ENCODE results near the gene KIAA0040.

KIAA0040 gene

DNA sequence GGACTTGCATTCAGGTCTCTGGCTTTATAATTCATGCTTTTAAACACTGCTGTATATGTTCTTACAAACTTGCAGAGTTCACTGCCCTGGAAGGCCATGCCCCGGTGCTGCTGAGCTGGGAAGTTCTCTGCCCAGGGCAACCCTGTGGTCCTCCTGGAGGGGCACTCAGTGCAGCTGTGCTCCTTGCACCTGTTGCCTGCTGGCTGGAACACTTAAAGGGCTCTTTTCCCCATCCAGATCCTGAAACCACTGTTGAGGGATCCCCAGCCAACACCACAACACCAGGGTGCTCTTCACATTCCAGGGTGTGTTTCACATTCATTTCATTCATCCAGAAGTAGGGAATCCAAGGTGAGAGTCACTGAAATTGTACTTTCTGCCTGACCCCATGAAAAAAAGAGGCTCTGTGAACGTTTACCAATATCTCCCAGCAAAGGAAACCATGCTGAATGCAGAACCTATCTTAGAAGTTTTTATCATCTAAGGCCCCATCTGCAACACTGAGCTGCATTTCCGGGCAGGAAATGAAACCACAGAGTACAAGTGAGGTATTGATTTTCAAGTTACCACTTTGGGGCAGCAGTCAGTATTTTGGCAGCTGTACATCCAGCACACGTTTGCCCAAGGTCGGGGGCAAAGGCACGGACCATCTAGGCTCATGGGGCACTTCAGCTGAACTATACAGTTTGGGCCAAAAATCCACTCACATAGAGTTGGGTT, 16.4 kb upstream of the KIAA0040 start:
- no peak overlapping the region for H4K5ac ChIP-seq (ENCODE audit: low read length)
- no peak overlapping the region for H2AK5ac ChIP-seq (ENCODE audit: low read length)
- no peak overlapping the region for H2BK5ac ChIP-seq (ENCODE audit: low read length)
- no peaks in the 10 kb centered on the region for H3K79me2 ChIP-seq (ENCODE audit: control insufficient read depth, insufficient read depth, low read length)
- no peaks in the 10 kb centered on the region for H3K36me3 ChIP-seq (ENCODE audit: control insufficient read depth, insufficient read depth, low read length)
- no peaks in the 10 kb centered on the region for H3K27me3 ChIP-seq (ENCODE audit: insufficient read depth, low read length, poor library complexity)
- no peak overlapping the region for H3K23ac ChIP-seq (ENCODE audit: low read length)
- H3K18ac ChIP-seq (ENCODE audit: low read length): no peak overlapping the region
- H3K4me1 ChIP-seq (ENCODE audit: control insufficient read depth, low read depth, low read length): no peaks in the 10 kb centered on the region
- no peak overlapping the region for H3K4me2 ChIP-seq (ENCODE audit: low read length)
- WGBS (ENCODE audit: extremely low coverage, insufficient coverage, low lambda C conversion rate): no CpG with 5 or more reads among the region's 6 CpGs
- H2BK120ac ChIP-seq (ENCODE audit: low read depth, low read length): no peak overlapping the region
- no peak overlapping the region for H3K9ac ChIP-seq (ENCODE audit: low read length)
- no peak overlapping the region for H2BK15ac ChIP-seq (replicated peaks; ENCODE audit: low read depth)
- no peak overlapping the region for H3K27ac ChIP-seq (ENCODE audit: low read depth, low read length)
- no peaks in the 10 kb centered on the region for H3K79me1 ChIP-seq (ENCODE audit: low read length)
- no peak overlapping the region for H3K56ac ChIP-seq (ENCODE audit: low read length)
- no peak overlapping the region for H3K4ac ChIP-seq (ENCODE audit: low read depth, low read length)
- no peak overlapping the region for H4K8ac ChIP-seq (ENCODE audit: low read depth, low read length)
- DNase-seq: no peak
- no peak overlapping the region for H3K4me3 ChIP-seq (ENCODE audit: low read length)

DNA sequence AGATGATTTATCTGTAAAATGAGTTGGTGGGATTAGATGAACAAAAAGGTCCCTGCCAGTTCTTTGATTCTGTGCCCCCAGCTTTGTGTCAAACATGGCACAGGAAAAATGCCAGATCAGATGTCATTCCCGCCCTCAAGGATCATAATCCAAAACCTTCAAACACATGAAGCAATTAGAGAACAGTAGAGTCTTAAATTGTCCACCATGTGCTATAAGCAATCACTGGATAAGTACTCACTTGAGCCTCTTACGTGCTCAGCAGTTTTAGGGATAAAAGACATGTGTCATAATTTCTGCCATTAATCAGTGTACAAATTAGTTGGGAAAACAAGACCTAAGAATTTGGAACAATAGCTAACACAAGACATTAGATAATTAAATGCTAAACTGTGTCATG, 15.4 kb upstream of the KIAA0040 start:
- Histone ChIP-seq H3K4me1 (ENCODE audit: control insufficient read depth, low read depth, low read length) (no peaks in the 10 kb centered on the region), H2BK15ac (replicated peaks; ENCODE audit: low read depth) (no peak overlapping the region), H3K27me3 (ENCODE audit: insufficient read depth, low read length, poor library complexity) (no peaks in the 10 kb centered on the region), H3K23ac (ENCODE audit: low read length) (no peak overlapping the region), H4K8ac (ENCODE audit: low read depth, low read length) (no peak overlapping the region), H3K36me3 (ENCODE audit: control insufficient read depth, insufficient read depth, low read length) (no peaks in the 10 kb centered on the region), H3K4me2 (ENCODE audit: low read length) (no peak overlapping the region), H3K18ac (ENCODE audit: low read length) (no peak overlapping the region), H3K79me2 (ENCODE audit: control insufficient read depth, insufficient read depth, low read length) (no peaks in the 10 kb centered on the region), H2AK5ac (ENCODE audit: low read length) (no peak overlapping the region), H3K79me1 (ENCODE audit: low read length) (no peaks in the 10 kb centered on the region), H3K56ac (ENCODE audit: low read length) (no peak overlapping the region), H2BK120ac (ENCODE audit: low read depth, low read length) (no peak overlapping the region), H3K4me3 (ENCODE audit: low read length) (no peak overlapping the region), H4K5ac (ENCODE audit: low read length) (no peak overlapping the region), H3K9ac (ENCODE audit: low read length) (no peak overlapping the region), H2BK5ac (ENCODE audit: low read length) (no peak overlapping the region), H3K4ac (ENCODE audit: low read depth, low read length) (no peak overlapping the region), H3K27ac (ENCODE audit: low read depth, low read length) (no peak overlapping the region)
- WGBS (ENCODE audit: extremely low coverage, insufficient coverage, low lambda C conversion rate): no CpG with 5 or more reads among the region's 2 CpGs
- DNase-seq: no peak

DNA sequence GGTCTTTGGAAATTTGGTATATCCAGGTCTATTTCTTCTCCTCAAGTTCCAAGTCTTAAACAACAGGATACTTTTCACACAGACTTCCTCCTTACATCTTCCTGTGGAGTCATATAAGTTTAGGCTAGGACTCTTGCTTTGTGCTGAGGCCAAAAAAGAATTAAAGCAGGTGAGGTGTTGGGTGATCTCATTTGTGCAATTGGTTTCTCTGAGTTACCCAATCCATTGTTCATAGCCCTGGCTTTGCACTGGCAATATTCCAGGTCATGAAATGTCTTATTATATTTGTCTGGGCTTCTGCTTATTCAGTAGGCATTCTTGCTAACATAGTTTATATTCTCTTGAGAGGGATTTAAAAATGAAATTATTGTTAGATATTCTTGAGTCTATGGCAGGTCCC, 14.1 kb upstream of the KIAA0040 start:
- H2BK120ac ChIP-seq (ENCODE audit: low read depth, low read length): no peak overlapping the region
- H3K4me2 ChIP-seq (ENCODE audit: low read length): no peak overlapping the region
- no peak overlapping the region for H2AK5ac ChIP-seq (ENCODE audit: low read length)
- no peak overlapping the region for H3K23ac ChIP-seq (ENCODE audit: low read length)
- no peaks in the 10 kb centered on the region for H3K4me1 ChIP-seq (ENCODE audit: control insufficient read depth, low read depth, low read length)
- no peaks in the 10 kb centered on the region for H3K27me3 ChIP-seq (ENCODE audit: insufficient read depth, low read length, poor library complexity)
- no peak overlapping the region for H3K4me3 ChIP-seq (ENCODE audit: low read length)
- DNase-seq: no peak
- H3K56ac ChIP-seq (ENCODE audit: low read length): no peak overlapping the region
- no peak overlapping the region for H2BK5ac ChIP-seq (ENCODE audit: low read length)
- H3K36me3 ChIP-seq (ENCODE audit: control insufficient read depth, insufficient read depth, low read length): no peaks in the 10 kb centered on the region
- H2BK15ac ChIP-seq (replicated peaks; ENCODE audit: low read depth): no peak overlapping the region
- H3K79me1 ChIP-seq (ENCODE audit: low read length): no peaks in the 10 kb centered on the region
- no peak overlapping the region for H4K5ac ChIP-seq (ENCODE audit: low read length)
- H4K8ac ChIP-seq (ENCODE audit: low read depth, low read length): no peak overlapping the region
- no peak overlapping the region for H3K9ac ChIP-seq (ENCODE audit: low read length)
- no peak overlapping the region for H3K18ac ChIP-seq (ENCODE audit: low read length)
- no peak overlapping the region for H3K27ac ChIP-seq (ENCODE audit: low read depth, low read length)
- no peaks in the 10 kb centered on the region for H3K79me2 ChIP-seq (ENCODE audit: control insufficient read depth, insufficient read depth, low read length)
- no peak overlapping the region for H3K4ac ChIP-seq (ENCODE audit: low read depth, low read length)

DNA sequence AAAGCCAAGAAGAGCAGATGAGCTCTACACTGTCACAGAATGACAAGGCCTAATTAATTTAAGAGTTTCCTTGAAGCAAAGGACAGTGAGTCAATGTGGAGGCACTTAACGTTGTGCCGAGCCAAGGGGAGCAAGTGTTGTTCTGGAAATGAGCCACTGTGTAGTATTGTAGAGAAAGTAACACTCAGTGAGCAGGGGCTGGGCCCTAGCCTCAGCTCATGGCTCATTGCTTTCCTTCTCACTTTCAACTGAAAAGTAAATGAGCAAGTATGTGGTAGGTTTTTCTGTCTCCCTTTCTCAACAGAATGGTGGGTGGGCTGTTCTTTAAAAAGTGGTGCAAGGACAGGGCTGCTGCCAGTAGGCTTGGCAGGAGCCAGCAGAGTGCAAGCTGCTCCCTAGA, 11.8 kb upstream of the KIAA0040 start:
- Histone ChIP-seq H3K36me3 (ENCODE audit: control insufficient read depth, insufficient read depth, low read length) (no peaks in the 10 kb centered on the region), H4K8ac (ENCODE audit: low read depth, low read length) (no peak overlapping the region), H2BK5ac (ENCODE audit: low read length) (no peak overlapping the region), H3K27me3 (ENCODE audit: insufficient read depth, low read length, poor library complexity) (no peaks in the 10 kb centered on the region), H3K56ac (ENCODE audit: low read length) (no peak overlapping the region), H3K18ac (ENCODE audit: low read length) (no peak overlapping the region), H3K23ac (ENCODE audit: low read length) (no peak overlapping the region), H3K79me2 (ENCODE audit: control insufficient read depth, insufficient read depth, low read length) (no peaks in the 10 kb centered on the region), H3K4me1 (ENCODE audit: control insufficient read depth, low read depth, low read length) (peaks cover 2% of the 10 kb centered on the region), H2AK5ac (ENCODE audit: low read length) (no peak overlapping the region), H3K4me3 (ENCODE audit: low read length) (no peak overlapping the region), H4K5ac (ENCODE audit: low read length) (no peak overlapping the region), H2BK120ac (ENCODE audit: low read depth, low read length) (no peak overlapping the region), H3K9ac (ENCODE audit: low read length) (no peak overlapping the region), H3K27ac (ENCODE audit: low read depth, low read length) (no peak overlapping the region), H3K4ac (ENCODE audit: low read depth, low read length) (no peak overlapping the region), H2BK15ac (replicated peaks; ENCODE audit: low read depth) (no peak overlapping the region), H3K4me2 (ENCODE audit: low read length) (no peak overlapping the region), H3K79me1 (ENCODE audit: low read length) (no peaks in the 10 kb centered on the region)
- no peak for DNase-seq
- WGBS (ENCODE audit: extremely low coverage, insufficient coverage, low lambda C conversion rate): no CpG with 5 or more reads among the region's 2 CpGs

DNA sequence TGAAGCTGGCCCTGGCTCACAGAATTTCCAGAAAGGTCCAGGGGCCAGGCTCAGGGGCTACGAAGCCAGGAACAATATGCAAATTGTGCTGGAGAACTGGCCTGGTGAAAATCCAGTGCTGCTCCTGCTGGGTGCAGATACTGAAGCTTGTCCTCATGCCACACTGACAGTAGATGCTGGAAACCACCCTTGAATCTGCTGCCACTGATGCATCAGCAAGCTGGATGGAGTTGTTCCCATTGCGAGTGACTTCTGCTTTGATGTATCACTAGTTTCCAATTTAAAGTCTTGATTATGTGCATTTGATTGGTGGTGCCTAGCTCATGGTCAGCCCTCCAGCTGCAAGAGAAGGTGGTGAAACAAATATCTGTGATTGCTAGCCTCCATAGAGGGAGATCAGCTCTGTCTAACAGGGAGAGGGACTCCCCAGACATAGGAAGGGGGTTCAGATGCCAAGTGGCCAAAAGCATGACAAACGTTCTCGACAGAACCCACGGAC, 11.0 kb upstream of the KIAA0040 start:
- no peak overlapping the region for H3K4me2 ChIP-seq (ENCODE audit: low read length)
- no peak overlapping the region for H3K4me3 ChIP-seq (ENCODE audit: low read length)
- H3K4me1 ChIP-seq (ENCODE audit: control insufficient read depth, low read depth, low read length): peaks cover 2% of the 10 kb centered on the region
- no peak overlapping the region for H3K56ac ChIP-seq (ENCODE audit: low read length)
- H3K79me1 ChIP-seq (ENCODE audit: low read length): no peaks in the 10 kb centered on the region
- no peak overlapping the region for H3K27ac ChIP-seq (ENCODE audit: low read depth, low read length)
- H4K5ac ChIP-seq (ENCODE audit: low read length): no peak overlapping the region
- H3K27me3 ChIP-seq (ENCODE audit: insufficient read depth, low read length, poor library complexity): no peaks in the 10 kb centered on the region
- no peak for DNase-seq
- H2BK5ac ChIP-seq (ENCODE audit: low read length): no peak overlapping the region
- no CpG with 5 or more reads among the region's 5 CpGs for WGBS (ENCODE audit: extremely low coverage, insufficient coverage, low lambda C conversion rate)
- H3K23ac ChIP-seq (ENCODE audit: low read length): no peak overlapping the region
- H2AK5ac ChIP-seq (ENCODE audit: low read length): no peak overlapping the region
- no peak overlapping the region for H3K9ac ChIP-seq (ENCODE audit: low read length)
- H3K18ac ChIP-seq (ENCODE audit: low read length): no peak overlapping the region
- H2BK15ac ChIP-seq (replicated peaks; ENCODE audit: low read depth): no peak overlapping the region
- no peak overlapping the region for H2BK120ac ChIP-seq (ENCODE audit: low read depth, low read length)
- no peak overlapping the region for H4K8ac ChIP-seq (ENCODE audit: low read depth, low read length)
- no peak overlapping the region for H3K4ac ChIP-seq (ENCODE audit: low read depth, low read length)
- no peaks in the 10 kb centered on the region for H3K36me3 ChIP-seq (ENCODE audit: control insufficient read depth, insufficient read depth, low read length)
- H3K79me2 ChIP-seq (ENCODE audit: control insufficient read depth, insufficient read depth, low read length): no peaks in the 10 kb centered on the region

Measured in mesendoderm (in vitro differentiated cells).